CD4-positive, CD25-positive, alpha-beta regulatory T cell (primary cell): Measurements from ENCODE around the gene SLC6A19. TPM values are rescaled to one million over a fixed set of nuclear protein-coding genes. Genes with fewer than 3 reads are reported as not detected.

Experiments
- ATAC-seq, 2 donors: fragments of 150-1000 bp; cut with Tn5 transposase; one replicate each; pipeline ENCODE4 v1.10.0; 2021; ENCODE audit warnings: low read depth in 2 of 2, moderate number of reproducible peaks in 2 of 2, moderate library complexity in 1 of 2
- DNase-seq, 3 donors: peaks; one replicate each; pipeline versions ENCODE4 v3.0.0 to v3.0.0-alpha.2; 2012 to 2022; ENCODE audit warnings: mixed read lengths in 1 of 3
- H3K27ac ChIP-seq: one replicate; pipeline ENCODE4 v1.7.0; 2013; ENCODE audit warnings: mild to moderate bottlenecking, low read length; ENCODE audit not compliant: insufficient read depth, poor library complexity, severe bottlenecking
- H3K27me3 ChIP-seq: one replicate; pipeline ENCODE4 v1.7.0; 2013; ENCODE audit warnings: low read length; ENCODE audit not compliant: control insufficient read depth, insufficient read depth
- H3K36me3 ChIP-seq: one replicate; pipeline ENCODE4 v1.7.0; 2013; ENCODE audit warnings: mild to moderate bottlenecking, low read length, moderate library complexity; ENCODE audit not compliant: control insufficient read depth, insufficient read depth
- H3K4me1 ChIP-seq: 2 replicates; pipeline ENCODE4 v1.7.0; 2013; ENCODE audit warnings: mild to moderate bottlenecking, low read length; ENCODE audit not compliant: insufficient read depth, control insufficient read depth, poor library complexity, severe bottlenecking
- H3K4me3 ChIP-seq: one replicate; pipeline ENCODE4 v1.7.0; 2013; ENCODE audit warnings: low read depth, mild to moderate bottlenecking, low read length, moderate library complexity
- H3K9me3 ChIP-seq, 2 experiments: 1 replicate in 1 of 2; 2 replicates in 1 of 2; pipeline ENCODE4 v1.7.0; 2013; ENCODE audit warnings: low read length in 2 of 2, mild to moderate bottlenecking in 1 of 2, moderate library complexity in 1 of 2; ENCODE audit not compliant: control insufficient read depth in 2 of 2
- H3K27ac Mint-ChIP-seq, 3 donors: one replicate each; pipeline ENCODE4 v1.8.0; 2020 to 2022; ENCODE audit warnings: mild to moderate bottlenecking in 3 of 3, mixed read lengths in 3 of 3, moderate library complexity in 2 of 3
- H3K27me3 Mint-ChIP-seq: one replicate; pipeline ENCODE4 v1.8.0; 2022; ENCODE audit warnings: mild to moderate bottlenecking, mixed read lengths
- H3K36me3 Mint-ChIP-seq: one replicate; pipeline ENCODE4 v1.8.0; 2020; ENCODE audit warnings: mixed read lengths
- H3K4me1 Mint-ChIP-seq, 4 donors: one replicate each; pipeline ENCODE4 v1.8.0; 2020 to 2022; ENCODE audit warnings: mixed read lengths in 4 of 4, mild to moderate bottlenecking in 1 of 4
- H3K4me3 Mint-ChIP-seq, 4 donors: one replicate each; pipeline ENCODE4 v1.8.0; 2020 to 2022; ENCODE audit warnings: mild to moderate bottlenecking in 4 of 4, mixed read lengths in 4 of 4, moderate library complexity in 3 of 4
- H3K9me3 Mint-ChIP-seq, 7 donors: one replicate each; pipeline ENCODE4 v1.8.0; 2020 to 2022; ENCODE audit warnings: mixed read lengths in 7 of 7, mild to moderate bottlenecking in 3 of 7, moderate library complexity in 2 of 7
- polyA plus RNA-seq, 4 donors: library from polyadenylated mRNA; unstranded; fragments of 300-500 nt; fragmentation: Illumina TruSeq; gene quantifications; one replicate each; pipeline ENCODE4 v1.2.3, GENCODE V29; 2021
- total RNA-seq: library from RNA; stranded (reverse); gene quantifications from one replicate; pipeline ENCODE4 v1.2.3, GENCODE V29; 2022

The SLC6A19 gene
- total and polyA plus RNA-seq, 5 donors from 2014 or later, result not detected

- Mint-ChIP-seq H3K4me3 (no peak overlapping the region), H3K9me3 (no peaks in the 10 kb centered on the region), H3K27ac (no peak overlapping the region), H3K36me3 (no peaks in the 10 kb centered on the region), H3K27me3 (no peaks in the 10 kb centered on the region), H3K4me1 (no peaks in the 10 kb centered on the region)
- H3K27me3 ChIP-seq, result no peaks in the 10 kb centered on the region
- H3K4me1 ChIP-seq, result no peaks in the 10 kb centered on the region
- H3K9me3 ChIP-seq, result no peaks in the 10 kb centered on the region
- H3K27ac ChIP-seq, result no peak overlapping the region
- ATAC-seq (no peak), DNase-seq (no peak)
- H3K36me3 ChIP-seq, result no peaks in the 10 kb centered on the region
- H3K4me3 ChIP-seq, result no peak overlapping the region
These were observed 817 bp downstream of the SLC6A19 start for GRCh38 chr5:1202026-1202797.

DNA sequence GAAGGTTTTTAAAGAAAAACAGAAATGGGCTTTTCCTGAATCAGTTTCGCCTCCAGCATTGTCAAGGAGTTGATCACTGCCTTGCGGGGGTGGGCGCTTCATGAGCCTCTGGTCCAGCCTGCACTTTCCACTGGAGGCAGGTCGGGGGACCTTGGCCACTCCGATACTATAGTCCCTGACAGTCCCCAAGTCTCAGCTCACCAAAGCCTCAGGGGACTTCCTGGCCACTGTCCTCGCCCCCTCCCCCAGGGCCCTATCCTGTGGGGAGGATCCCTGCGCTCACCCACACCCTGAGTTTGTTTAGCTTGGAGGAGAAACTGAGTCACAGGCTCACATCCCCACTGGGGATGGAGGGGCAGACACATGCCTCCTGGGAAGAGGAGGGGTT lies 1.4 kb downstream of the SLC6A19 start:
- H3K4me1 ChIP-seq, result no peaks in the 10 kb centered on the region
- no peaks in the 10 kb centered on the region for H3K9me3 Mint-ChIP-seq
- H3K9me3 ChIP-seq, result no peaks in the 10 kb centered on the region
- H3K36me3 ChIP-seq, result no peaks in the 10 kb centered on the region
- ATAC-seq (no peak), DNase-seq (no peak)
- no peaks in the 10 kb centered on the region for H3K36me3 Mint-ChIP-seq
- no peaks in the 10 kb centered on the region for H3K27me3 ChIP-seq
- H3K27me3 Mint-ChIP-seq, result peaks cover 4% of the 10 kb centered on the region
- no peak overlapping the region for H3K4me3 Mint-ChIP-seq
- no peaks in the 10 kb centered on the region for H3K4me1 Mint-ChIP-seq
- no peak overlapping the region for H3K4me3 ChIP-seq
- no peak overlapping the region for H3K27ac ChIP-seq
- no peak overlapping the region for H3K27ac Mint-ChIP-seq

DNA sequence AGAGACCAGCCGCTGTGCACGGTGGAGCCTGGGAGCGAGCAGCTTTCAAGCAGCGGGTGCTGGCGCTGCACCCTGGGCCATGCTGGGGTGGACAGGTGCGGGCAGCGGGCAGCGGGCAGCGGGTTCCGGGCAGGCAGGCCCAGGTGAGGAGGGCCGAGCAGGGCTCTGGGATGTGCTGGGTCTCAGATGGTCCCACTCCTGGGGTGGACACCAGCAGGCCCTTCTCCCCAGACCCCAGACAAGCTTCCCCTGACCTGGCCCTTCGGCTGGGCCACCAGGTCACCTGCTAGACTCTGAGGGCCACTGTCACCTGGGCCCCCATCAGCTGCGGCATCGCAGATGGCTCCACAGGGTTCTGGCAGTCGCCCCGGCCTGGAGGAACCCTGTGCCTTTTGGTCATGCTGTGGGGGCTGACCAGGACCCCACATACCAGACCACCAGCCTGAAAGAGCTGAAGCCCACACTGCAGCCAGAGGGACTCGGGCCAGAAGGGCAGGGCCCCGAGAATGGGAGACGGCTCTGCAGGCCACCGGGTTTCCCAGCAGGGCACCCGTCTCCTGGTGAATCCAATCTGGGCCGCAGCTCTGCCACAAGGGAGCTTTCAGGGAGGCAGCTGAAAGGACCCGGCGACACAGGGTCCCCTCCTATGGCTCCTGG lies 2.0 kb downstream of the SLC6A19 start:
- no peaks in the 10 kb centered on the region for H3K4me1 ChIP-seq
- no peaks in the 10 kb centered on the region for H3K9me3 Mint-ChIP-seq
- H3K27me3 ChIP-seq, result no peaks in the 10 kb centered on the region
- ATAC-seq (no peak), DNase-seq (no peak)
- H3K27ac ChIP-seq, result no peak overlapping the region
- H3K4me1 Mint-ChIP-seq, result no peaks in the 10 kb centered on the region
- H3K36me3 Mint-ChIP-seq, result no peaks in the 10 kb centered on the region
- H3K27me3 Mint-ChIP-seq, result peaks cover 4% of the 10 kb centered on the region
- no peaks in the 10 kb centered on the region for H3K36me3 ChIP-seq
- no peak overlapping the region for H3K4me3 ChIP-seq
- H3K9me3 ChIP-seq, result no peaks in the 10 kb centered on the region
- H3K27ac Mint-ChIP-seq, result no peak overlapping the region
- H3K4me3 Mint-ChIP-seq, result no peak overlapping the region

GRCh38 chr5:1203968-1204692 lies 2.7 kb downstream of the SLC6A19 start:
- no peaks in the 10 kb centered on the region for H3K36me3 Mint-ChIP-seq
- DNase-seq, result no peak
- H3K27ac Mint-ChIP-seq, result no peak overlapping the region
- no peaks in the 10 kb centered on the region for H3K9me3 Mint-ChIP-seq
- Histone ChIP-seq H3K27me3 (no peaks in the 10 kb centered on the region), H3K36me3 (no peaks in the 10 kb centered on the region), H3K9me3 (no peaks in the 10 kb centered on the region), H3K27ac (no peak overlapping the region), H3K4me3 (no peak overlapping the region), H3K4me1 (no peaks in the 10 kb centered on the region)
- no peak overlapping the region for H3K4me3 Mint-ChIP-seq
- H3K27me3 Mint-ChIP-seq, result peaks cover 4% of the 10 kb centered on the region
- no peak for ATAC-seq
- no peaks in the 10 kb centered on the region for H3K4me1 Mint-ChIP-seq

- no peaks in the 10 kb centered on the region for H3K4me1 Mint-ChIP-seq
- H3K27ac Mint-ChIP-seq, result no peak overlapping the region
- H3K4me3 ChIP-seq, result no peak overlapping the region
- peaks cover 4% of the 10 kb centered on the region for H3K27me3 Mint-ChIP-seq
- no peaks in the 10 kb centered on the region for H3K4me1 ChIP-seq
- no peak overlapping the region for H3K27ac ChIP-seq
- no peaks in the 10 kb centered on the region for H3K9me3 ChIP-seq
- H3K27me3 ChIP-seq, result no peaks in the 10 kb centered on the region
- H3K4me3 Mint-ChIP-seq, result no peak overlapping the region
- ATAC-seq (no peak), DNase-seq (no peak)
- H3K36me3 Mint-ChIP-seq, result no peaks in the 10 kb centered on the region
- H3K9me3 Mint-ChIP-seq, result no peaks in the 10 kb centered on the region
- H3K36me3 ChIP-seq, result no peaks in the 10 kb centered on the region
These were observed 3.4 kb downstream of the SLC6A19 start for GRCh38 chr5:1204693-1205242.

DNA sequence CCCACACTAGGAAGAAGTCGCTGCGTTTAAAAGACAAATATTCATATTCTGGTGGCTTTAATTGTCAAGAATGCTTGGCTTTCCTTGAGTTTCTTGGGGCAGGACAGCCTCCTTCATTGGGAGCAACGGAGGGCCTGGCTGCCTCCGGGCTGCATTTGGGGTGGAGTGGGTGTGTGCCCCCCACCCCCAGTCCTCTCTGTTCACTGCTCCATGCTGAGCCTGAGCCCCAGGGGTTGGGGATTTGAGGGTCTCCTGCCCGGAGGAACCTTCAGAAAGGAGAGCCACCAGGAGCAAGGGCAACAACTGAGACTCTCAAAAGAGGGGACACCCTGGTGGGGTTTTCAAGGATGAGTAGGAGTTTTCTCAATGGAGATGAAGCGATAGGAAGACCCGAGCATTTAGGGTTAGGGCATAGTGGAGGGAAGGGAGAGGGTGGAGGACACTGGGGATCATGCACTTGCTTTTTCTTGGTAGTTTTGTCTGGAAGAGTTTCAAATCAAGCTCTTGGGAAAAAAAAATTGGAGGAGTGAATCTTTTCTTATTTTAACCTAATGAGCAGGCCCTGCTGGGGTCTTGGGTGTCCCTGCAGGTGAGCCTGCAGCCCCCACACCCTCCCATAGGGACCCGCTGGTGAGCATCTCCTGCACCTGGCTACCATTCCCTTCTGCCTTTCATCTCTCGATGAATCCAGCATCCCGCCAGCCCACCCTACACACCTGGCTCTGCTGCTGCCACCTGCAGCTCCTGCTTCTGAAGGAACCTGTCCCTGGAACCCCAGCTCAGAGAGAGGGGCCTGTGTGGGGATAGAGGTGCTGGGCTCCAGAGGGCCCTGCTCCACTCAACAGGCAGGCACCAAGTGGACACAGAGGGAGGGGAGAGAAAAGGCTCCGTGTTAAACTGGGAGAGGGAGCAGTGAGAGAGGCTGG lies 4.1 kb downstream of the SLC6A19 start:
- no peaks in the 10 kb centered on the region for H3K4me1 ChIP-seq
- Mint-ChIP-seq H3K9me3 (no peaks in the 10 kb centered on the region), H3K4me3 (no peak overlapping the region), H3K27ac (no peak overlapping the region), H3K4me1 (no peaks in the 10 kb centered on the region), H3K27me3 (peaks cover 4% of the 10 kb centered on the region), H3K36me3 (no peaks in the 10 kb centered on the region)
- H3K27ac ChIP-seq, result no peak overlapping the region
- no peaks in the 10 kb centered on the region for H3K27me3 ChIP-seq
- ATAC-seq (no peak), DNase-seq (no peak)
- no peaks in the 10 kb centered on the region for H3K9me3 ChIP-seq
- no peaks in the 10 kb centered on the region for H3K36me3 ChIP-seq
- no peak overlapping the region for H3K4me3 ChIP-seq
